ENCODE measurements around the gene GLMP. TPM values are rescaled to one million over a fixed set of nuclear protein-coding genes. Genes with fewer than 3 reads are reported as not detected.
A peak's percentile ranks its signal among the peaks of the same experiment; 100 is the strongest.

The GLMP gene
- total RNA-seq, 4 donors from 2014 or later: 27.0 to 47.8 (median 37.5) TPM

- 100% methylated on average over 1 of the region's 1 CpG for WGBS
- intact Hi-C loops (cut with DNase I): no loop called here
- Histone ChIP-seq H3K9me3 (no peaks in the 10 kb centered on the region), H3K27ac (replicated peaks in 1 of 4) (peak overlapping the region in 3 of 4 donors; percentile 88 to 93 (median 90)), H3K27me3 (no peaks in the 10 kb centered on the region), H3K36me3 (peaks cover 2 to 32% (median 12%) of the 10 kb centered on the region in 4 donors), H3K4me1 (peaks cover 26 to 39% (median 34%) of the 10 kb centered on the region in 4 donors), H3K4me3 (peak overlapping the region; percentile 85 to 95 (median 93))
- no peak for TF ChIP-seq EP300 (IDR thresholded peaks at IDR 0.05)
- no peak for TF ChIP-seq POLR2AphosphoS5 (IDR thresholded peaks at IDR 0.05)
- no peak for TF ChIP-seq CTCF (IDR thresholded peaks at IDR 0.05)
- TF ChIP-seq POLR2A (IDR thresholded peaks at IDR 0.05; ENCODE audit: low read depth): no peak
- DNase-seq (ENCODE audit: extremely low spot score): no peak
These were observed 12.0 kb downstream of the GLMP start for GRCh38 chr1:156283521-156283920.

- H3K27ac ChIP-seq (replicated peaks in 1 of 4): peak within 1 kb of the TSS; percentile 88 to 93 (median 90)
- WGBS: 1% methylated on average over 33 of the region's 50 CpGs
- no peaks in the 10 kb centered on the region for H3K9me3 ChIP-seq
- DNase-seq (ENCODE audit: extremely low spot score): peak; percentile 98
- peaks cover 7 to 36% (median 20%) of the 10 kb centered on the region in 4 donors for H3K36me3 ChIP-seq
- H3K4me3 ChIP-seq: peak within 1 kb of the TSS; percentile 85 to 95 (median 93)
- H3K4me1 ChIP-seq: peaks cover 26 to 39% (median 34%) of the 10 kb centered on the region in 4 donors
- H3K27me3 ChIP-seq: no peaks in the 10 kb centered on the region
- TF ChIP-seq EP300 (IDR thresholded peaks at IDR 0.05) (no peak), POLR2AphosphoS5 (IDR thresholded peaks at IDR 0.05) (peak; percentile 93 to 94), POLR2A (IDR thresholded peaks at IDR 0.05; ENCODE audit: low read depth) (peak; percentile 80), CTCF (IDR thresholded peaks at IDR 0.05) (peak in 1 of 3 experiments; percentile 39)
- intact Hi-C loops (cut with DNase I): no loop called here
These were observed 12.8 kb downstream of the GLMP start, which contains the start of gene SMG5 for GRCh38 chr1:156282479-156283222. Gene SMG5, minus strand, starts transcription at chr1:156282825. Its CDS starts 145 bp downstream, at chr1:156282680.

- peaks cover 12 to 42% (median 28%) of the 10 kb centered on the region in 4 donors for H3K36me3 ChIP-seq
- no peak for TF ChIP-seq CTCF (IDR thresholded peaks at IDR 0.05)
- no peak for TF ChIP-seq POLR2AphosphoS5 (IDR thresholded peaks at IDR 0.05)
- TF ChIP-seq EP300 (IDR thresholded peaks at IDR 0.05): no peak
- TF ChIP-seq POLR2A (IDR thresholded peaks at IDR 0.05; ENCODE audit: low read depth): no peak
- peak overlapping the region; percentile 88 to 93 (median 90) for H3K27ac ChIP-seq (replicated peaks in 1 of 4)
- DNase-seq (ENCODE audit: extremely low spot score): no peak
- H3K27me3 ChIP-seq: no peaks in the 10 kb centered on the region
- H3K4me1 ChIP-seq: peaks cover 26 to 39% (median 34%) of the 10 kb centered on the region in 4 donors
- WGBS: 10% methylated on average over 22 of the region's 22 CpGs
- no peaks in the 10 kb centered on the region for H3K9me3 ChIP-seq
- H3K4me3 ChIP-seq: peak overlapping the region; percentile 85 to 95 (median 93)
- intact Hi-C loops (cut with DNase I): no loop called here
These were observed 13.6 kb downstream of the GLMP start for GRCh38 chr1:156281693-156282478.

GRCh38 chr1:156281281-156281680 lies 14.2 kb downstream of the GLMP start:
- peaks cover 26 to 39% (median 34%) of the 10 kb centered on the region in 4 donors for H3K4me1 ChIP-seq
- H3K27me3 ChIP-seq: no peaks in the 10 kb centered on the region
- H3K36me3 ChIP-seq: peaks cover 18 to 44% (median 33%) of the 10 kb centered on the region in 4 donors
- peak overlapping the region in 1 of 4 donors; percentile 90 for H3K27ac ChIP-seq (replicated peaks in 1 of 4)
- WGBS: 23% methylated on average over 8 of the region's 8 CpGs
- H3K4me3 ChIP-seq: peak overlapping the region; percentile 85 to 95 (median 93)
- no peaks in the 10 kb centered on the region for H3K9me3 ChIP-seq
- TF ChIP-seq EP300 (IDR thresholded peaks at IDR 0.05) (no peak), POLR2A (IDR thresholded peaks at IDR 0.05; ENCODE audit: low read depth) (no peak), POLR2AphosphoS5 (IDR thresholded peaks at IDR 0.05) (no peak), CTCF (IDR thresholded peaks at IDR 0.05) (no peak)
- DNase-seq (ENCODE audit: extremely low spot score): no peak
- intact Hi-C loops (cut with DNase I): no loop called here
